Pancreas (tissue), 10 donors: ENCODE data around the gene STARD3. TPM values are rescaled to one million over a fixed set of nuclear protein-coding genes. Genes with fewer than 3 reads are reported as not detected.

Experiments used
- ATAC-seq, 4 donors: fragments of 200-7000 bp; cut with Tn5 transposase; one replicate each; pipeline versions ENCODE4 v1.8.0 to v1.9.1; 2020; ENCODE audit warnings: mild to moderate bottlenecking in 4 of 4, moderate library complexity in 4 of 4
- DNase-seq, 6 donors: peaks; one replicate each; pipeline ENCODE4 v3.0.0-alpha.2; 2020
- FAIRE-seq: peaks from 2 replicates; lab custom pipeline; 2012; peaks lifted over from hg19 to GRCh38; lab: Jason Lieb, UNC
- H3K27ac ChIP-seq, 4 donors: fragments of 200-600 bp; sonication (generic); 1 replicate in 3 of 4; 2 replicates in 1 of 4; pipeline versions ENCODE4 v1.5.0 to v1.8.0; 2020
- H3K27me3 ChIP-seq, 4 donors: fragments of 200-600 bp; one replicate each; pipeline ENCODE4 v1.8.0; 2021
- H3K36me3 ChIP-seq, 3 donors: fragments of 200-600 bp; sonication (generic) in 1 of 3; one replicate each; pipeline versions ENCODE4 v1.5.0 to v1.8.0; 2020 to 2021
- H3K4me1 ChIP-seq, 3 donors: fragments of 200-600 bp; one replicate each; pipeline ENCODE4 v1.8.0; 2021
- H3K4me3 ChIP-seq, 4 donors: fragments of 200-600 bp; sonication (generic) in 2 of 4; one replicate each; pipeline versions ENCODE4 v1.5.0 to v1.8.0; 2020 to 2021
- H3K9me3 ChIP-seq, 4 donors: fragments of 200-600 bp; one replicate each; pipeline ENCODE4 v1.8.0; 2021
- WGBS, 2 donors: extraction: QIAGEN DNeasy Blood & Tissue Kit; methylation state at CpG; one replicate each; pipeline ENCODE4 v1.1.7; 2013; 5-methylcytosine and 5-hydroxymethylcytosine counted together
- intact Hi-C, 3 donors: fragments of 100-400 bp; cut with DNase I; formaldehyde crosslinking; loops; one replicate each; pipeline versions ENCODE4 v1.11.1 to v1.14.2; 2022
- polyA plus RNA-seq, 2 donors: library from polyadenylated mRNA; stranded (reverse); fragments of 200-250 nt; gene quantifications; one replicate each; pipeline ENCODE4 v1.2.3, GENCODE V29; 2013
- total RNA-seq, 6 donors: library from RNA; stranded (reverse); fragmentation: NEBNext Ultra II Directional in 4 of 6; extraction: Animal tissue kit (Norgen Biotek cat#: 25700) in 4 of 6; gene quantifications; one replicate each; pipeline versions ENCODE4 v1.2.1 to v1.2.4, GENCODE V29; 2021 to 2023
- TF ChIP-seq, protein P1 (sequence below), 4 donors: fragments of 200-600 bp; sonication (generic) in 3 of 4; IDR thresholded peaks; one replicate each; pipeline versions ENCODE4 v1.5.0 to v1.8.0; 2021; ENCODE audit warnings: antibody characterized with exemption in 4 of 4
- donor health status: healthy with polysubstance abuse.
- donor health status: DM: no; HTN: no; CAD: no; lungs with moderate emphysema.
- donor health status: DM: no; HTN: no; CAD: no.
- donor health status: control.
- donor health status: control.
- donor health status: Bipolar disorder and iron deficiency.
- donor health status: DM: yes; HTN: yes; CAD: no.
- donor health status: DM: no; HTN: no; CAD: no.
- donor health status: DM: no; HTN: no; CAD: no.
- donor health status: DM: yes; HTN: yes; CAD: no.

Gene STARD3
- total and polyA plus RNA-seq, 8 donors: 24.4 to 73.8 (median 29.9) TPM

DNA sequence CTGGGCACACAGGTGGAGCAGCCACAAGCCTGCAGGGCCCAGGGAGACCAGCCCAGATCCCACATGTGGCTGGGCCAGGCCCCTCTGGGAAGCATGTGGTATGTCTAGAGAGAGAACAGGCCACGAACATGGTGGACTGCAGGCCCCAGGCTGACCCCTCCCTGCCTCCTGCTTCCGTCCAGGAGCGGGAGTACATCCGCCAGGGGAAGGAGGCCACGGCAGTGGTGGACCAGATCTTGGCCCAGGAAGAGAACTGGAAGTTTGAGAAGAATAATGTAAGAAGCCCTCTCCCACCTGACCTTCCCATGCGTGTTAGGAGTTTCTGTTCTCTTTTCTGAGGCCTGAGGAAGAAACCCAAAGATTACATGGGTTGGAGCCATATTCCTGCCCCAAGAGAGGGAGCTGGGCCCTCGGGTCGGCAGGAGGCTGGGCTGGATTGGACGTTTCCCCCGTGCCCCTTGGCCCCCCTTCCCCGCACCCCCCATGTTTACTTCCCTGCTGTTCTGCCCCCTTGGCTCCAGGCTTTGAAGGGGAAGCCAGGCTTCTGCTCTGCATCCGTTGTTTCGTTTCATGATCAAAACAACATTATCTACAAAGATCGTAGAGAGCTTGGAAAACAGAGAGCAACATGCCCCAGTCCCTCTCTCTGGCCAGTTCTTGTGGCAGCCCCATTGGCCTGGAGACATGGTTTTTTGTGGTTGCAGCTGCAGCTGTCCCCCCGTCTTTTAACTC lies 22.5 kb downstream of the STARD3 start:
- intact Hi-C loops: no loop called here
- peak in 1 of 4 donors; percentile 5 for ATAC-seq
- H3K4me3 ChIP-seq: no peak overlapping the region
- no peak for DNase-seq
- H3K27ac ChIP-seq: no peak overlapping the region
- TF ChIP-seq, protein P1, sequence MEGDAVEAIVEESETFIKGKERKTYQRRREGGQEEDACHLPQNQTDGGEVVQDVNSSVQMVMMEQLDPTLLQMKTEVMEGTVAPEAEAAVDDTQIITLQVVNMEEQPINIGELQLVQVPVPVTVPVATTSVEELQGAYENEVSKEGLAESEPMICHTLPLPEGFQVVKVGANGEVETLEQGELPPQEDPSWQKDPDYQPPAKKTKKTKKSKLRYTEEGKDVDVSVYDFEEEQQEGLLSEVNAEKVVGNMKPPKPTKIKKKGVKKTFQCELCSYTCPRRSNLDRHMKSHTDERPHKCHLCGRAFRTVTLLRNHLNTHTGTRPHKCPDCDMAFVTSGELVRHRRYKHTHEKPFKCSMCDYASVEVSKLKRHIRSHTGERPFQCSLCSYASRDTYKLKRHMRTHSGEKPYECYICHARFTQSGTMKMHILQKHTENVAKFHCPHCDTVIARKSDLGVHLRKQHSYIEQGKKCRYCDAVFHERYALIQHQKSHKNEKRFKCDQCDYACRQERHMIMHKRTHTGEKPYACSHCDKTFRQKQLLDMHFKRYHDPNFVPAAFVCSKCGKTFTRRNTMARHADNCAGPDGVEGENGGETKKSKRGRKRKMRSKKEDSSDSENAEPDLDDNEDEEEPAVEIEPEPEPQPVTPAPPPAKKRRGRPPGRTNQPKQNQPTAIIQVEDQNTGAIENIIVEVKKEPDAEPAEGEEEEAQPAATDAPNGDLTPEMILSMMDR (IDR thresholded peaks at IDR 0.05): no peak
- H3K36me3 ChIP-seq: peaks cover 0 to 9% (median 0%) of the 10 kb centered on the region in 3 donors
- no peaks in the 10 kb centered on the region for H3K9me3 ChIP-seq
- WGBS, 2 donors: 77 to 84% methylated on average over 15 of the region's 15 CpGs
- no peaks in the 10 kb centered on the region for H3K4me1 ChIP-seq
- no peak for FAIRE-seq
- no peaks in the 10 kb centered on the region for H3K27me3 ChIP-seq

DNA sequence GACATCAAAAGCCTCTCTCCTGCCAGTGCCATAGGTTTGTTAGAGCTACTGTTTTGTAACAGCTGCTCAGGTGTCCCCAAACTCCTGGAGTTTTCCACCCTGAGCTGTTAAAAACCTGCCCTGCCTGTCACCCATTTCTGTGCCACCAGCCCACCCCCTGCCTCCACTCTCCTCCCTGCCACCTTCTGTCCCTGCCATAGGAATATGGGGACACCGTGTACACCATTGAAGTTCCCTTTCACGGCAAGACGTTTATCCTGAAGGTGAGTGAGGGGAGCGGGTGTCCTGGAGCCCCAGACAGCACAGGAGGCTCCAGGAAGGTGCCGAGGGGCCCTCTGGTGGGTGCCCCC lies 23.0 kb downstream of the STARD3 start:
- Histone ChIP-seq H3K4me3 (no peak overlapping the region), H3K27me3 (no peaks in the 10 kb centered on the region), H3K27ac (no peak overlapping the region), H3K36me3 (peaks cover 0 to 9% (median 0%) of the 10 kb centered on the region in 3 donors), H3K9me3 (no peaks in the 10 kb centered on the region), H3K4me1 (no peaks in the 10 kb centered on the region)
- 76 to 81% methylated on average over 5 of the region's 5 CpGs for WGBS, 2 donors
- FAIRE-seq (no peak), ATAC-seq (no peak), DNase-seq (no peak)
- intact Hi-C loops: no loop called here
- TF ChIP-seq, protein P1 (IDR thresholded peaks at IDR 0.05): no peak

DNA sequence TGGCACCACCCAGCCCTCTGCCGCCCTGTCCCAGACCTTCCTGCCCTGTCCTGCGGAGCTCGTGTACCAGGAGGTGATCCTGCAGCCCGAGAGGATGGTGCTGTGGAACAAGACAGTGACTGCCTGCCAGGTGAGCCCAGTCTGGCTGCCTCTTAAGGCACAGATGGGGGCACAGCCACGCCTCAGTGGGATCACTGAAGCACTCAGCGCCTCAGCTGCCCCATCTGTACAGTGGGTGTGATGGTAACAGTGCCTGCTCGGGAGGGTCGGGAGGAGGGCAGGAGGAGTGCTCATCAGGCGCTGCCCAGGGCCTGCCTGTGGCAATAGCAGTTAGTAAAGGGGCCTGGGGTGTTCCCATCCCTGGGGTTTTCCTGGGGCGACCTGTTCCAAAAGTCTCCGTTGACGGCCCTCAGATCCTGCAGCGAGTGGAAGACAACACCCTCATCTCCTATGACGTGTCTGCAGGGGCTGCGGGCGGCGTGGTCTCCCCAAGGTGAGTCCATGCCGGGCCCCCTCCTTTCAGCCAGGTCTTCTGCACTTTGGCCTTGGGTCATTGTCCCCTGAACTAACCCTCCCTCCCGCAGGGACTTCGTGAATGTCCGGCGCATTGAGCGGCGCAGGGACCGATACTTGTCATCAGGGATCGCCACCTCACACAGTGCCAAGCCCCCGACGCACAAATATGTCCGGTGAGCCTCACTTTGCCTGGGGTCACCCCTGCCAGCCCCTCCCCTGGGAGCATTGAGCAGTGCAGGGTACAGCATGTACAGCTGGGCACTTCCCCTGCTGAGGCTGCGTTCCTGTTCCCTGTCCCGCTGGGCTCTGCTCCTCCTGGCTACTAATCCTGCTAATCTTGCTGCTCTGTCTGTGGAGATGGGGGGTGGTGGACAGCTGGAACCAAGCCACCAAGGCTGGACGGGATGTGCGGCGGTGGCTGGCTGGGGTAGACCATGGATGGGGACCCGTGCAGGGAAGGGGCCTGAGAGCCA lies 23.7 kb downstream of the STARD3 start:
- H3K27ac ChIP-seq: no peak overlapping the region
- TF ChIP-seq, protein P1 (IDR thresholded peaks at IDR 0.05): no peak
- no peak for ATAC-seq
- H3K9me3 ChIP-seq: no peaks in the 10 kb centered on the region
- peaks cover 0 to 9% (median 0%) of the 10 kb centered on the region in 3 donors for H3K36me3 ChIP-seq
- intact Hi-C loops: no loop called here
- FAIRE-seq: no peak
- no peak overlapping the region for H3K4me3 ChIP-seq
- peak in 1 of 6 donors; percentile 14 for DNase-seq
- WGBS, 2 donors: 91 to 94% methylated on average over 35 of the region's 35 CpGs
- no peaks in the 10 kb centered on the region for H3K4me1 ChIP-seq
- H3K27me3 ChIP-seq: no peaks in the 10 kb centered on the region

DNA sequence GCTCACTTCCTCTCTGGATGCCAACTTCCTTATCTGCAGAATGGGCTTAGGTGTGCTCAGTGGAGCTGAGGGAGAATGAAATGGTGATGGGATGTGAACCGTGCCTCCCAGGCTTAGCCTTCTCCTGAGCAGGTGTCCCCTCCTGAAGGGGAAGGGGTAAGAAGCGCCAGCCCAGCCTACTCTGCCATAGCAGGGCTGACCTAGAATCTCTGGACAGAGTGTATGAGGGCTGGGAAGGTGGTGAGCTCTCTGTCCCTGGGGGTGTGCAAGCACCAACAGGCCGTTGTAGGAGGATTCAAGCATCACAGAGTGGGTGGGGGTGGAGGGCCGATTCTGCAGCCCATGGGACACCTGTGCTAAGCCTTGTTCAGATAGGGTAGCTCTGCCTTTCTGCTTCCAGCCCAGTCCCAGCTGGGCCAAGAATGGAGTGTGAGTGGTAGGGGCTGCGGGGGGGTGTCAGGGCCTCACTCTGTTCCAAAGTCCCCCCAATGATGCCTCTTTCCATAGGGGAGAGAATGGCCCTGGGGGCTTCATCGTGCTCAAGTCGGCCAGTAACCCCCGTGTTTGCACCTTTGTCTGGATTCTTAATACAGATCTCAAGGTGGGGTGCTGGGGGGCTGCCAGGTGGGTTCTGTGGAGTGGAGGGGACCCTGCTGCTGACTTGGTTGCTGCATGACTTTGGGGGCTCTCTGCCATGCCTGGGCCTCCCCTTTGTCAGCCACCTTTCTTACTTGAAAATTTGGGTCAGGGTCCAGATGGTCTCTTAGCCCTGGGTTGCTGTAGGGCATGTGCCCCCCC lies 25.0 kb downstream of the STARD3 start:
- H3K4me3 ChIP-seq: no peak overlapping the region
- intact Hi-C loops: no loop called here
- H3K36me3 ChIP-seq: peaks cover 0 to 9% (median 0%) of the 10 kb centered on the region in 3 donors
- FAIRE-seq (no peak), ATAC-seq (no peak), DNase-seq (no peak)
- H3K27me3 ChIP-seq: no peaks in the 10 kb centered on the region
- TF ChIP-seq, protein P1 (IDR thresholded peaks at IDR 0.05): no peak
- WGBS, 2 donors: 87 to 88% methylated on average over 8 of the region's 8 CpGs
- no peaks in the 10 kb centered on the region for H3K4me1 ChIP-seq
- no peaks in the 10 kb centered on the region for H3K9me3 ChIP-seq
- no peak overlapping the region for H3K27ac ChIP-seq
